GM13976 (cell line): ENCODE results near the gene YWHAE.
"Not testable (repeated sequence)": the region's sequence is repeated elsewhere in the genome, so short reads cannot be mapped to it uniquely, and the experiment has no call there.

Source experiments
- DNase-seq: peaks from one replicate; pipeline ENCODE4 v3.0.0; 2012; ENCODE audit warnings: low spot score
- in situ Hi-C: fragments of 300-500 bp; cut with MboI; formaldehyde crosslinking; loops from one replicate; pipeline ENCODE4 v1.12.0; 2022; ENCODE audit warnings: low sequenced_read_pairs, mixed read lengths, inconsistent platforms; ENCODE audit not compliant: unreplicated experiment
- TF ChIP-seq, protein P1 (sequence below): IDR thresholded peaks from 2 replicates; pipeline ENCODE4 v1.5.1; 2012; ENCODE audit warnings: borderline replicate concordance, mild to moderate bottlenecking; ENCODE audit not compliant: insufficient read depth; ENCODE audit errors: extremely low read depth, missing control alignments, control extremely low read depth

Gene YWHAE

DNA sequence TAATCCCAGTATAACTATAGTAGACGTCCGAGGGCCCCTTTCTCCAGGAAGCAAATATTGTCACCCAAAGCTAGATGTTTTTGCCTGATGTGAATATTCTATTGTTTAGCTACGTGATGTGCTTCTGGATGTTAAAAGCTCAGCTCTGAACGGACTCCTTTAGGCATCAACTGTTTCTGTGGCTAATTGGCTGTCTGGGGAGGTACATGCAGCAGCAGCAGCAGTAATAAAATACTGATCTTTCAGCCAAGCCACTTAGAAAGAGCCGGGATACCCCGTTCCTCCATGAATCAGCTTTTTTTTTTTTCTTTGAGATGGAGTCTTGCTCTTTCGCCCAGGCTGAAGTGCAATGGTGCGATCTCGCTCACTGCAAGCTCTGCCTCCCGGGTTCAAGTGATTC lies 77.5 kb downstream of the YWHAE start:
- in situ Hi-C loops, result no loop called here
- TF ChIP-seq, protein P1, sequence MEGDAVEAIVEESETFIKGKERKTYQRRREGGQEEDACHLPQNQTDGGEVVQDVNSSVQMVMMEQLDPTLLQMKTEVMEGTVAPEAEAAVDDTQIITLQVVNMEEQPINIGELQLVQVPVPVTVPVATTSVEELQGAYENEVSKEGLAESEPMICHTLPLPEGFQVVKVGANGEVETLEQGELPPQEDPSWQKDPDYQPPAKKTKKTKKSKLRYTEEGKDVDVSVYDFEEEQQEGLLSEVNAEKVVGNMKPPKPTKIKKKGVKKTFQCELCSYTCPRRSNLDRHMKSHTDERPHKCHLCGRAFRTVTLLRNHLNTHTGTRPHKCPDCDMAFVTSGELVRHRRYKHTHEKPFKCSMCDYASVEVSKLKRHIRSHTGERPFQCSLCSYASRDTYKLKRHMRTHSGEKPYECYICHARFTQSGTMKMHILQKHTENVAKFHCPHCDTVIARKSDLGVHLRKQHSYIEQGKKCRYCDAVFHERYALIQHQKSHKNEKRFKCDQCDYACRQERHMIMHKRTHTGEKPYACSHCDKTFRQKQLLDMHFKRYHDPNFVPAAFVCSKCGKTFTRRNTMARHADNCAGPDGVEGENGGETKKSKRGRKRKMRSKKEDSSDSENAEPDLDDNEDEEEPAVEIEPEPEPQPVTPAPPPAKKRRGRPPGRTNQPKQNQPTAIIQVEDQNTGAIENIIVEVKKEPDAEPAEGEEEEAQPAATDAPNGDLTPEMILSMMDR, result no peak
- no peak for DNase-seq

DNA sequence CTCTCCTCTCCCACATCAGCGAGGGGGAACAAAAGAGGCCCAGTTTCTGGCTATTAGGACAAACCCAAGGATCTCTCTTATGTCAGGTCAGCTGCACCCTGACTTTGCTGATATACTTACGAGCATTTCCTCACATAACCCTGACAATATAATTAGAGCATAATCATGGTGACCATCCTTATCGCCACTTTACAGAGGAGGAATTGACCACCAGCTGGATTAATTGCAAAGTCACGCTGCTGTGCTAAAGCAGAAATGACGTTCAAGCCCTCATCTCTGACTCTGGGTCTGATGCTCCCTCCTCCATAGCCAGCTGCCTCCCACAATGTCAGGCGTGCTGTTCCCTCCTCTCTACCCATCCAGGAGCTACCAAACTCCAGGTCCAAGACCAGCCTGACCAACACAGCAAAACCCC lies 78.0 kb downstream of the YWHAE start:
- DNase-seq, result no peak
- TF ChIP-seq, protein P1, result no peak
- in situ Hi-C loops, result no loop called here

DNA sequence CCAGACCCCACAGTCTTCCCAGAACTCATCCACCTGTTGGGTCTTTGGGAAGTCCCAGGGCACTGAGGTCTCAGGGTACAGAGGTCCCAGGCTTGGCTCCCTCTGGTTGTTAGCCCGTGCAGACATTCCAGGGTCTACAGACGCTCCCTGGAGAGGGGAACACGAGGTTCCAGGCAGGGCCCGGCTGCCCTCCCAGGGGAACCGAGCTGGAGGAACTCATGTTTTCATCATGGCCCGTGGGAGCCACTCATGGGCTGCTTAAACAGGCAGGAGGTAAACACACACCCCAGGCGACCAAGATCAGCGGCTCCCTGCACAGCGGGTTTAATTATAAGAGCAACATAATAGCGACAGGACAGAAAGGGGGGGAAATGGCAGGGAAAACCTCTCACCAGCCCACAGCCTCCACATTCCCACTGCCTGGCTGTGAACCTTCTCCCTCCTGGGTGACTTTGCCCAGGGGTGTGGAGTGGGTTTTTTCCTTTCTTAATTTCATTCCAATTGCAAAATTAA lies 84.1 kb downstream of the YWHAE start:
- no peak for DNase-seq
- in situ Hi-C loops, result no loop called here
- TF ChIP-seq, protein P1, result no peak

DNA sequence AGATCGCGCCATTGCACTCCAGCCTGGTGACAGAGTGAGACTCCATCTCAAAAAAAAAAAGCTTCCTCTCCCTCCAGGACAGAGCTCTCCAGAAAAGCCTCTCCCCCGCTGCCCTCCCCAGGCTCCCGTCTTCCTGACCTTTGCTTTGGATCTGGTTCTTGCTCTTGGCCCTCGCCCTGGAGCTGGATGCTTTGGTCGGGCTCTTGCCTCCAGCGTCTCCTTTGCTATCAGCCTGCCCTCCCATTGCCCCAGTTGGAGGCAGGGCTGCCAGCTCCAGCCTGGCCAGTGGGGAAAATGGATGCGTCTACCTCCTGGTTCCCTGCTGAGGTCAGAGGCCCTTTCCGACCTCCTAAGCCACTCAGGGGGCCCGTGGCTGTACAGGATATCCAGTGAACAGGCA lies 84.6 kb downstream of the YWHAE start:
- TF ChIP-seq, protein P1, result no peak
- no peak for DNase-seq
- in situ Hi-C loops, result no loop called here

DNA sequence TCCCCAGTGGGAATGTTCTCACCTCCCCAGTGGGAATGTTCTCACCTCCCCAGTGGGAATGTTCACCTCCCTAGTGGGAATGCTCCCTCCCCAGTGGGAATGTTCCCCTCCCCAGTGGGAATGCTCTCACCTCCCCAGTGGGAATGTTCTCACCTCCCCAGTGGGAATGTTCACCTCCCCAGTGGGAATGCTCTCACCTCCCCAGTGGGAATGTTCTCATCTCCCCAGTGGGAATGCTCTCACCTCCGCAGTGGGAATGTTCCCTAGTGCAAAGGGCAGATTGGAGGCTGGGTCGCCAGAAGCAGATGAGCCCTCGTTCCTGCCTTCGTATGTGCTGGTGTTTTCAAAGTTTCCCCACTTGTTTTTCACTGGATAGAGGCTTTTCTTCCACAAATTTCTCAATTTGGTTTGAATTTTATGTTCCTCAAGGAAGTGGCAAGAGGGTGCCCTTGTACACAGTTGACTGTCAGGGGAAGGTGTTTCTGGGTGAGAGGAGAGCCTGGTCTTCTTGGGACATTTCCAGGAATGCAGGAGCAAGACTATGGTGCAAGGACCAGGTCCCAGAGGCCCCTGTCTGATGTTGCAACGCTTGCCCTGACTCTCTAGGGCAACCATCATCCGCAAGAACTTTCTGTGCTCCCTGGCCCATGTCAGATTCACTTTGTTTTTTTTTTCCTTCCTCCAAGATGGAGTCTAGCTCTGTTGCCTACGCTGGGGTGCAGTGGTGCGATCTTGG lies 86.6 kb downstream of the YWHAE start:
- DNase-seq, result no peak

DNA sequence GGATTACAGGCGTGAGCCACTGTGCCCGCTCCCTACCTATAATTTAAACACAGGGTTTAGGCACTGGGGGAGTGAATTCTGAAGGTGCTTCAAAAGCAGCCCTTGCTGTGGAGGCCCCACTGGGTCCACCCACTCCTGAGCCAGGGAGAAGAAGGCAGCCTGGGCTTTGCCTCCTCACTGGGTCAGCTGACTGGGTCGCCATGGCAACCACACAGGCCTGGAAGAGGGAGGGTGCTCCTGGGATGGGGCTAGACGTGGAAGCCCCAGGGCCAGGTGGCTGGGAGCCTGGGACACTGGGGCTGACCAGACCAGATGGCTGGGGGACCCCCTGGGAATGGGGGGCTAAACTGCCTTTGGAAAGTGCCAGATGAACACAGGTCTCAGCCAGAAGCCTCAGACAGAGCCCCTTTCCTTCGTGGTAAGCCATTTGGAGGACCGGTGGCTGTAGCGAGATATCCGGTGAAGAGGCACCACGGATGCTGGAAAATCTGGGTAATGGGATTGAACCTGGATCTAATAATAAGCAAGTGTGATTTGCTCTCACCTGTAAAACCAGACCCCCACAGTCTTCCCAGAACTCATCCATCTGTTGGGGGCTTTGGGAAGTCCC lies 87.7 kb downstream of the YWHAE start:
- TF ChIP-seq, protein P1, result no peak
- DNase-seq, result no peak
- in situ Hi-C loops, result no loop called here

More for the DNA sequence above, 86.6 kb downstream of the YWHAE start:
- in situ Hi-C loops, result no loop called here
- TF ChIP-seq, protein P1, result no peak

DNA sequence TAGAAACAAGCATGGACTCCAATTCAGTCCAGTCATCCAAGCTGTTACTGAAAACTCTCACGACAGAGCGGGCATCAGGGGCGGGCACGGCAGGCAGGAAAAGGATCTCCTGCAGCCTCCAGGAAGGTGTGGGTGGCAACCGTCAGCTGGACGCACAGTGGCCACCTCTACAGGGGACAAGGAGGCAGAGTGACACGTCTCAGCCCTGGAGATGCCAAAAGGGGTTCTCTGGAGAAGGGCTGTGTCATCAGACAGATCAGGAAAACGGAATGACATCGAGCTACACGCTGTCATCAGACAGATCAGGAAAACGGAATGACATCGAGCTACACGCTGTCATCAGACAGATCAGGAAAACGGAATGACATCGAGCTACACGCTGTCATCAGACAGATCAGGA lies 92.2 kb downstream of the YWHAE start:
- in situ Hi-C loops, DNase-seq: not testable (repeated sequence)
